HCT116 (cell line): ENCODE data around the gene PTPRQ. TPM values are rescaled to one million over a fixed set of nuclear protein-coding genes. Genes with fewer than 3 reads are reported as not detected.
"Not testable (repeated sequence)": the region's sequence is repeated elsewhere in the genome, so short reads cannot be mapped to it uniquely, and the experiment has no call there.

Source experiments
- ATAC-seq: fragments of 200-7000 bp; cut with Tn5 transposase; 2 replicates; pipeline ENCODE4 v1.9.1; 2020; ENCODE audit warnings: mild to moderate bottlenecking, moderate library complexity
- BruUV-seq: library from RNA; stranded (reverse); fragments of 400-500 nt; replicated peaks from 2 replicates; lab custom pipeline; 2021; lab: Mats Ljungman, UMichigan
- CTCF ChIA-PET: fragments of 300-600 bp; sonication (Branson Sonifier 250); formaldehyde crosslinking; loops from one replicate; lab custom pipeline; 2021; ENCODE audit warnings: antibody characterized with exemption; lab: Charles Lee
- POLR2A ChIA-PET: fragments of 300-600, 350-600 bp; sonication (Branson Sonifier 250); formaldehyde crosslinking; loops from one replicate; lab custom pipeline; 2021; ENCODE audit warnings: antibody characterized with exemption; lab: Charles Lee
- RAD21 ChIA-PET, 2 experiments: fragments of 300-600 bp; sonication (Branson Sonifier 250); formaldehyde crosslinking; loops; one replicate each; lab custom pipeline; 2023; ENCODE audit warnings: low total read pairs in 2 of 2; ENCODE audit not compliant: uncharacterized antibody in 2 of 2, unreplicated experiment in 2 of 2, low non-redundant PET in 1 of 2; lab: Charles Lee
- DNase-seq: peaks from one replicate; pipeline ENCODE4 v3.0.0-alpha.2; 2010; ENCODE audit warnings: low read depth, low spot score
- H2AFZ ChIP-seq: fragments of 200-600 bp; shearing (Covaris generic), sonication (generic); 2 replicates; pipeline ENCODE4 v1.6.1; 2017; ENCODE audit warnings: low read depth, mixed run types, mixed read lengths, antibody characterized with exemption, low read length; ENCODE audit not compliant: poor library complexity, severe bottlenecking
- H3K27ac ChIP-seq: 2 replicates; pipeline ENCODE4 v1.5.1; 2012; ENCODE audit warnings: low read depth, low read length
- H3K27me3 ChIP-seq: fragments of 200-600 bp; sonication (generic); 2 replicates; pipeline ENCODE4 v1.6.1; 2016; ENCODE audit warnings: mixed run types, low read length, mixed read lengths; ENCODE audit not compliant: insufficient read depth
- H3K36me3 ChIP-seq, 2 experiments: fragments of 200-500 bp in 1 of 2; fragments of 200-600 bp in 1 of 2; sonication (Bioruptor generic) in 1 of 2; sonication (generic) in 1 of 2; 2 replicates each; pipeline versions ENCODE4 v1.5.1 to v1.6.1; 2014 to 2016; ENCODE audit warnings: low read length in 2 of 2, inconsistent platforms in 1 of 2, mixed read lengths in 1 of 2, mixed run types in 1 of 2; ENCODE audit not compliant: insufficient read depth in 2 of 2, control insufficient read depth in 1 of 2
- H3K4me1 ChIP-seq, 2 experiments: fragments of 200-600 bp in 1 of 2; sonication (generic) in 1 of 2; 2 replicates each; pipeline versions ENCODE4 v1.5.1 to v1.6.1; 2012 to 2017; ENCODE audit warnings: low read length in 2 of 2, inconsistent platforms in 1 of 2, mild to moderate bottlenecking in 1 of 2, mixed read lengths in 1 of 2, mixed run types in 1 of 2, moderate library complexity in 1 of 2; ENCODE audit not compliant: insufficient read depth in 2 of 2, control insufficient read depth in 1 of 2
- H3K4me2 ChIP-seq: fragments of 200-600 bp; sonication (generic); 2 replicates; pipeline ENCODE4 v1.6.1; 2017; ENCODE audit warnings: mixed run types, low read length, mixed read lengths
- H3K4me3 ChIP-seq, 2 experiments: fragments of 200-600 bp in 1 of 2; sonication (generic) in 1 of 2; replicated peaks in 1 of 2; 2 replicates each; pipeline ENCODE4 v1.5.1; 2011 to 2016; ENCODE audit warnings: low read length in 2 of 2, control low read depth in 1 of 2, low read depth in 1 of 2, mild to moderate bottlenecking in 1 of 2, mixed read lengths in 1 of 2, mixed run types in 1 of 2
- H3K79me2 ChIP-seq: fragments of 200-600 bp; sonication (generic); 2 replicates; pipeline ENCODE4 v1.6.1; 2017; ENCODE audit warnings: mild to moderate bottlenecking, mixed run types, low read length, moderate library complexity, mixed read lengths; ENCODE audit not compliant: insufficient read depth
- H3K9ac ChIP-seq: fragments of 200-600 bp; sonication (generic); 2 replicates; pipeline ENCODE4 v1.6.1; 2016; ENCODE audit warnings: low read length, mixed read lengths
- H3K9me2 ChIP-seq: fragments of 200-600 bp; sonication (generic), shearing (Covaris generic); 2 replicates; pipeline ENCODE4 v1.6.1; 2017; ENCODE audit warnings: mixed run types, mild to moderate bottlenecking, moderate library complexity; ENCODE audit not compliant: insufficient read depth
- H3K9me3 ChIP-seq, 2 experiments: fragments of 200-500 bp in 1 of 2; fragments of 200-600 bp in 1 of 2; sonication (Bioruptor generic) in 1 of 2; sonication (generic) in 1 of 2; 2 replicates each; pipeline ENCODE4 v1.6.1; 2014 to 2017; ENCODE audit warnings: low read length in 2 of 2, mixed read lengths in 2 of 2, inconsistent platforms in 1 of 2, low read depth in 1 of 2, mild to moderate bottlenecking in 1 of 2, mixed run types in 1 of 2, moderate library complexity in 1 of 2; ENCODE audit not compliant: control insufficient read depth in 1 of 2, insufficient read depth in 1 of 2
- H4K20me1 ChIP-seq: fragments of 200-600 bp; sonication (generic), shearing (Covaris generic); 2 replicates; pipeline ENCODE4 v1.6.1; 2017; ENCODE audit warnings: mixed run types, mild to moderate bottlenecking, moderate library complexity; ENCODE audit not compliant: insufficient read depth
- CBX3 ChIP-seq: IDR thresholded peaks from 2 replicates; pipeline ENCODE4 v1.6.1; 2012; ENCODE audit warnings: low read depth
- CEBPB ChIP-seq: IDR thresholded peaks from 2 replicates; pipeline ENCODE4 v1.6.1; 2012; ENCODE audit warnings: low read depth
- EGR1 ChIP-seq: IDR thresholded peaks from 2 replicates; pipeline ENCODE4 v1.6.1; 2012; ENCODE audit warnings: low read depth
- EZH2 ChIP-seq: fragments of 200-600 bp; sonication (generic); IDR thresholded peaks from 2 replicates; pipeline ENCODE4 v1.6.1; 2017; ENCODE audit warnings: antibody characterized with exemption, mixed run types
- FOSL1 ChIP-seq: IDR thresholded peaks from 2 replicates; pipeline ENCODE4 v1.6.1; 2012; ENCODE audit warnings: low read depth
- POLR2AphosphoS5 ChIP-seq: IDR thresholded peaks from 2 replicates; pipeline ENCODE4 v1.6.1; 2011; ENCODE audit warnings: mild to moderate bottlenecking, low read depth, low read length, moderate library complexity
- RAD21 ChIP-seq: IDR thresholded peaks from 2 replicates; pipeline ENCODE4 v1.6.1; 2012; ENCODE audit warnings: low read depth, mild to moderate bottlenecking
- SP1 ChIP-seq: IDR thresholded peaks from 2 replicates; pipeline ENCODE4 v1.6.1; 2012; ENCODE audit warnings: low read depth
- YY1 ChIP-seq: IDR thresholded peaks from 2 replicates; pipeline ENCODE4 v1.6.1; 2011; ENCODE audit warnings: low read length, low read depth, moderate library complexity, mild to moderate bottlenecking; ENCODE audit not compliant: insufficient replicate concordance; ENCODE audit errors: extremely low read depth
- ZFX ChIP-seq: fragments of 450-650 bp; IDR thresholded peaks from 2 replicates; pipeline ENCODE4 v1.6.1; 2017
- intact Hi-C: fragments of 100-400 bp; cut with micrococcal nuclease; formaldehyde crosslinking; loops from 2 replicates; pipeline ENCODE4 v1.10.0; 2022
- total RNA-seq: library from RNA; stranded (reverse); gene quantifications from one replicate; pipeline ENCODE4 v1.2.1, GENCODE V29; 2021; ENCODE audit not compliant: unreplicated experiment
- TF ChIP-seq, protein P1 (sequence below), 3 experiments: fragments of 200-600 bp in 1 of 3; sonication (generic) in 1 of 3; IDR thresholded peaks in 2 of 3; conservative IDR thresholded peaks in 1 of 3; 2 replicates each; pipeline ENCODE4 v1.5.1; 2012 to 2017; ENCODE audit warnings: low read depth in 2 of 3, low read length in 2 of 3, antibody characterized with exemption in 1 of 3, borderline replicate concordance in 1 of 3, control low read depth in 1 of 3, mild to moderate bottlenecking in 1 of 3, mixed read lengths in 1 of 3, mixed run types in 1 of 3, moderate library complexity in 1 of 3; ENCODE audit not compliant: insufficient read depth in 1 of 3
- TF ChIP-seq, protein P2 (sequence below): IDR thresholded peaks from 2 replicates; pipeline ENCODE4 v1.6.1; 2012; ENCODE audit warnings: low read depth
- TF ChIP-seq, protein P3 (sequence below): IDR thresholded peaks from 2 replicates; pipeline ENCODE4 v1.6.1; 2012
- TF ChIP-seq, protein P4 (sequence below): IDR thresholded peaks from 2 replicates; pipeline ENCODE4 v1.6.1; 2012

PTPRQ gene
- total RNA-seq, 1 experiment from 2014 or later = not detected

DNA sequence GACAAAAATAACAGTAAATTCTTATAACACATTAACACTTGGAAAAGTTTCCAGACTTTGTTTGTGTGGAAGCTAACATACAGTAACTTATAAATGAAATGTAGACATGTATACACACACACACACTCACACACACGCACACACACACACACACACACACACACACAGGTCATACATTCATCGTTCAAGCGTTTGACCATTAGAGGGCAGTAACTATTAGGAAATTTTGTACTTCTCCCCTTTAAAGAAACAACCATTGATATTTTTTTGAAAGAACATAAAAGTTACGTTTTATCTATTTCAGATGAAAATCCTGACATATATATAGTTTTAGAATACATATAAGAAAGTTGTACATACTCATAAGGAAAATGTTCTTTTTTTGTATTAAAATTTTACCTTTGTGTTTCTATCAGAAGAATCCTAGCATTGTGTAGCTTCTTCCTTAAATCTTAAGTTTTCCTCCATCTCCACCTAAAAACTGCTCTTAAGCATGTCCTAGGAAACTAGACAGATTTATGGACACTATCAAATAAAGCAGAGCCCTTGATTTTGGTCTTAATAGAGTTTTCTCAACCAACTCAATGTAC, 29.0 kb downstream of the PTPRQ start:
- DNase-seq = peak; percentile 53
- TF ChIP-seq FOSL1 (peak; percentile 25; the same call in 1 of the 2 replicates), ZFX (no peak), POLR2AphosphoS5 (no peak), CEBPB (no peak), EZH2 (no peak), YY1 (no peak), RAD21 (peak; percentile 68), CBX3 (0 out of 2 replicates have a peak, but pooled peaks have one; percentile 52), SP1 (no peak), EGR1 (no peak)
- TF ChIP-seq, protein P1, sequence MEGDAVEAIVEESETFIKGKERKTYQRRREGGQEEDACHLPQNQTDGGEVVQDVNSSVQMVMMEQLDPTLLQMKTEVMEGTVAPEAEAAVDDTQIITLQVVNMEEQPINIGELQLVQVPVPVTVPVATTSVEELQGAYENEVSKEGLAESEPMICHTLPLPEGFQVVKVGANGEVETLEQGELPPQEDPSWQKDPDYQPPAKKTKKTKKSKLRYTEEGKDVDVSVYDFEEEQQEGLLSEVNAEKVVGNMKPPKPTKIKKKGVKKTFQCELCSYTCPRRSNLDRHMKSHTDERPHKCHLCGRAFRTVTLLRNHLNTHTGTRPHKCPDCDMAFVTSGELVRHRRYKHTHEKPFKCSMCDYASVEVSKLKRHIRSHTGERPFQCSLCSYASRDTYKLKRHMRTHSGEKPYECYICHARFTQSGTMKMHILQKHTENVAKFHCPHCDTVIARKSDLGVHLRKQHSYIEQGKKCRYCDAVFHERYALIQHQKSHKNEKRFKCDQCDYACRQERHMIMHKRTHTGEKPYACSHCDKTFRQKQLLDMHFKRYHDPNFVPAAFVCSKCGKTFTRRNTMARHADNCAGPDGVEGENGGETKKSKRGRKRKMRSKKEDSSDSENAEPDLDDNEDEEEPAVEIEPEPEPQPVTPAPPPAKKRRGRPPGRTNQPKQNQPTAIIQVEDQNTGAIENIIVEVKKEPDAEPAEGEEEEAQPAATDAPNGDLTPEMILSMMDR (IDR thresholded peaks at IDR 0.05 in 2 of 3, conservative IDR thresholded peaks at IDR 0.05 in 1 of 3; ENCODE audit: borderline replicate concordance in 1 of 3, insufficient read depth in 1 of 3, low read depth in 2 of 3, low read length in 2 of 3) = peak; percentile 56 to 72 (median 68); a peak in 4 of 6 replicates
- TF ChIP-seq, protein P2, sequence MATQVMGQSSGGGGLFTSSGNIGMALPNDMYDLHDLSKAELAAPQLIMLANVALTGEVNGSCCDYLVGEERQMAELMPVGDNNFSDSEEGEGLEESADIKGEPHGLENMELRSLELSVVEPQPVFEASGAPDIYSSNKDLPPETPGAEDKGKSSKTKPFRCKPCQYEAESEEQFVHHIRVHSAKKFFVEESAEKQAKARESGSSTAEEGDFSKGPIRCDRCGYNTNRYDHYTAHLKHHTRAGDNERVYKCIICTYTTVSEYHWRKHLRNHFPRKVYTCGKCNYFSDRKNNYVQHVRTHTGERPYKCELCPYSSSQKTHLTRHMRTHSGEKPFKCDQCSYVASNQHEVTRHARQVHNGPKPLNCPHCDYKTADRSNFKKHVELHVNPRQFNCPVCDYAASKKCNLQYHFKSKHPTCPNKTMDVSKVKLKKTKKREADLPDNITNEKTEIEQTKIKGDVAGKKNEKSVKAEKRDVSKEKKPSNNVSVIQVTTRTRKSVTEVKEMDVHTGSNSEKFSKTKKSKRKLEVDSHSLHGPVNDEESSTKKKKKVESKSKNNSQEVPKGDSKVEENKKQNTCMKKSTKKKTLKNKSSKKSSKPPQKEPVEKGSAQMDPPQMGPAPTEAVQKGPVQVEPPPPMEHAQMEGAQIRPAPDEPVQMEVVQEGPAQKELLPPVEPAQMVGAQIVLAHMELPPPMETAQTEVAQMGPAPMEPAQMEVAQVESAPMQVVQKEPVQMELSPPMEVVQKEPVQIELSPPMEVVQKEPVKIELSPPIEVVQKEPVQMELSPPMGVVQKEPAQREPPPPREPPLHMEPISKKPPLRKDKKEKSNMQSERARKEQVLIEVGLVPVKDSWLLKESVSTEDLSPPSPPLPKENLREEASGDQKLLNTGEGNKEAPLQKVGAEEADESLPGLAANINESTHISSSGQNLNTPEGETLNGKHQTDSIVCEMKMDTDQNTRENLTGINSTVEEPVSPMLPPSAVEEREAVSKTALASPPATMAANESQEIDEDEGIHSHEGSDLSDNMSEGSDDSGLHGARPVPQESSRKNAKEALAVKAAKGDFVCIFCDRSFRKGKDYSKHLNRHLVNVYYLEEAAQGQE = no peak
- TF ChIP-seq, protein P3, sequence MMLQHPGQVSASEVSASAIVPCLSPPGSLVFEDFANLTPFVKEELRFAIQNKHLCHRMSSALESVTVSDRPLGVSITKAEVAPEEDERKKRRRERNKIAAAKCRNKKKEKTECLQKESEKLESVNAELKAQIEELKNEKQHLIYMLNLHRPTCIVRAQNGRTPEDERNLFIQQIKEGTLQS = no peak
- TF ChIP-seq, protein P4, sequence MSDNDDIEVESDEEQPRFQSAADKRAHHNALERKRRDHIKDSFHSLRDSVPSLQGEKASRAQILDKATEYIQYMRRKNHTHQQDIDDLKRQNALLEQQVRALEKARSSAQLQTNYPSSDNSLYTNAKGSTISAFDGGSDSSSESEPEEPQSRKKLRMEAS = 0 out of 2 replicates have a peak, but pooled peaks have one; percentile 16
- Histone ChIP-seq H3K36me3 (no peaks in the 10 kb centered on the region), H4K20me1 (no peaks in the 10 kb centered on the region), H3K4me3 (no peak overlapping the region), H3K27ac (no peak overlapping the region), H3K9ac (no peak overlapping the region), H3K9me2 (no peaks in the 10 kb centered on the region), H3K79me2 (no peaks in the 10 kb centered on the region), H3K4me2 (no peak overlapping the region), H3K4me1 (no peaks in the 10 kb centered on the region), H2AFZ (peak overlapping the region; percentile 67), H3K27me3 (no peaks in the 10 kb centered on the region), H3K9me3 (no peaks in the 10 kb centered on the region)
- RAD21 ChIA-PET = interaction anchor here in 1 of 2 experiments (1.3 kb wide), 1 partner anchor 159 kb away, joined by 3 read pairs; no protein-coding TSS in a partner anchor
- ATAC-seq = peak; percentile 58; the same call in 1 of the 2 replicates
- POLR2A ChIA-PET = no interaction called here
- CTCF ChIA-PET = interaction anchor here (0.6 to 1.7 kb wide), 3 partner anchors 76 to 210 kb away, joined by 3 to 6 read pairs (median 3); no protein-coding TSS in a partner anchor
- intact Hi-C loops = loop anchor here (2.0 to 10.0 kb wide), 4 partner anchors 124 to 472 kb away; no protein-coding TSS in a partner anchor
- no TSS peak for BruUV-seq

DNA sequence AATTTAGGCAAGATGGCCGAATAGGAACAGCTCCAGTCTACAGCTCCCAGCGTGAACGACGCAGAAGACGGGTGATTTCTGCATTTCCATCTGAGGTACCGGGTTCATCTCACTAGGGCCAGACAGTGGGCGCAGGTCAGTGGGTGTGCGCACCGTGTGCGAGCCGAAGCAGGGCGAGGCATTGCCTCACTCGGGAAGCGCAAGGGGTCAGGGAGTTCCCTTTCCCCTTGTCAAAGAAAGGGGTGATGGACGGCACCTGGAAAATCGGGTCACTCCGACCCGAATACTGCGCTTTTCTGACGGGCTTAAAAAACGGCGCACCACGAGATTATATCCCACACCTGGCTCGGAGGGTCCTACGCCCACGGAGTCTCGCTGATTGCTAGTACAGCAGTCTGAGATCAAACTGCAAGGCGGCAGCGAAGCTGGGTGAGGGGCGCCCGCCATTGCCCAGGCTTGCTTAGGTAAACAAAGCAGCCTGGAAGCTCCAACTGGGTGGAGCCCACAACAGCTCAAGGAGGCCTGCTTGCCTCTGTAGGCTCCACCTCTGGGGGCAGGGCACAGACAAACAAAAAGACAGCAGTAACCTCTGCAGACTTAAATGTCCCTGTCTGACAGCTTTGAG, 33.6 kb downstream of the PTPRQ start:
- BruUV-seq, H3K4me3 ChIP-seq, H4K20me1 ChIP-seq, H3K27me3 ChIP-seq, H3K4me2 ChIP-seq, H3K9ac ChIP-seq, H3K27ac ChIP-seq, H2AFZ ChIP-seq, RAD21 ChIA-PET, H3K4me1 ChIP-seq, ATAC-seq, DNase-seq, POLR2A ChIA-PET, CTCF ChIA-PET, H3K36me3 ChIP-seq, H3K9me2 ChIP-seq, H3K79me2 ChIP-seq, H3K9me3 ChIP-seq: not testable (repeated sequence)
- intact Hi-C loops = loop anchor here (10.0 kb wide), 1 partner anchor 467 kb away; no protein-coding TSS in a partner anchor
